Measurements from ENCODE around the gene HSPA2.
"Not testable (repeated sequence)": the region's sequence is repeated elsewhere in the genome, so short reads cannot be mapped to it uniquely, and the experiment has no call there.

Gene HSPA2

DNA sequence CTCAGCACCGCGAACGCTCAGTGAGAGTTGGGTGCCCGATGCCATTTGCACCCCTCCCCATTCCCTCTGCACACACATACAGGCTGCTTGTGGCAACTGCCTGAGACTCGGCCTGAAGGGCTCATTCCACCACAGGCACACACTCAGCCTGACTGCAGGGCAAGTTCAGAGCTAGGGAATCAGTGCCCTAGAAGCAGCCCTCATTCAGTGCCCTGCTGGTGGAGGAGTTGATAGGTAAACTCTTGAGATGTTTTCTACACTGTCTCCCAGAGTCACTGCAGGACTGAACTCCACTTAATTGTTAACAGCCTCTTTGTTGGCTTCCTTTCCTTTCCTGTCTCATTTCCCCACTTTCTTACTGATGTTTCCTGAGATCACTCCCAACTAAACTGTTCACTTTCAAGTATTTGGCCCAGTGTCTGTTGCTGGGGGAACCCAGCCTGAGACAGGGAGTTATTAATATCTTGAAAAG lies 26.1 kb downstream of the HSPA2 start:
- DNase-seq: no peak

DNA sequence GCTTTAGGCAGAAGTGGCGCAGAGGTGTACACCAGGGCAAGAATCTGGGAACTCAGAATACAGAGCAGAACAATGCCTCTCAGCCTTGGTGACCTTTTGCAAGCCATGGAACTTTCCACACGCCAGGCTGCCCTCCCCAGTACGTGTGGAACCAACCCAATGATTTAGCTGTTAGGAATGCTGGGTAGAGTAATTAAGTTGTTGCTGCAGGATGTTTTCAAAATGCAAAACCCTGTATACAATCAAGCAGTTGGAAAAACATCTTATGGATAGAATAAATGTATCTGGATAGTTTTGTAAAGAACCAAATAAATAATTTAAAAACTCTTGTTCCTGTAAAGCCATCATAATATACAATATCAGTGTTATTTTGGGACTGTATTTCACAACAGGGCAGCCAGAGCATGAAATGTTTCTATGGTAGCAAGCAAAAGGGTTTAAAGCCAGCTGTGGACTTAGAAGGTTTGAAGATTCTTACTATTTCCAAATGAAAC lies 28.6 kb downstream of the HSPA2 start:
- DNase-seq: no peak

GRCh38 chr14:64569646-64570045 lies 29.1 kb downstream of the HSPA2 start:
- DNase-seq: not testable (repeated sequence)

- no peak for DNase-seq
Measured at GRCh38 chr14:64572386-64573104, 32.0 kb downstream of the HSPA2 start.

DNA sequence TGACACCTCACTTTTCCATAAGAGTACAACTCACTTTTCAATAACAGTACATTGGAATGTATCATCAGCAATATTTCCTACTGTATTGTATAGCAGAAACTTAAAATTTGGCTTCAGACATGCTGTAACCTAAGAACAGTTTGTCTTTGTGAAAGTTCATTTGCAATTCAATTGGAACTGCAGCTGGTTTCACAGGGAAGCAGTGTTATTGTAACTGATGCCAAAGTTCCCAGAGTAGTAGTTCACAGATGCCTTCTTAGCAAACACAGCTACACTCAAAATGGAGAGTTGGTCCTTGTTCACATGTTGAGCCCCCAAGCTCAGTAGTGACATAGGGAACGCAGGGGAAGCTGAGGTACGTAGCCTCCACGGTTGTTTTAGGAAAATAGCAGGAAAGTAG lies 32.6 kb downstream of the HSPA2 start:
- DNase-seq: no peak

- DNase-seq: no peak
Measured at GRCh38 chr14:64574371-64575107, 34.0 kb downstream of the HSPA2 start.

DNA sequence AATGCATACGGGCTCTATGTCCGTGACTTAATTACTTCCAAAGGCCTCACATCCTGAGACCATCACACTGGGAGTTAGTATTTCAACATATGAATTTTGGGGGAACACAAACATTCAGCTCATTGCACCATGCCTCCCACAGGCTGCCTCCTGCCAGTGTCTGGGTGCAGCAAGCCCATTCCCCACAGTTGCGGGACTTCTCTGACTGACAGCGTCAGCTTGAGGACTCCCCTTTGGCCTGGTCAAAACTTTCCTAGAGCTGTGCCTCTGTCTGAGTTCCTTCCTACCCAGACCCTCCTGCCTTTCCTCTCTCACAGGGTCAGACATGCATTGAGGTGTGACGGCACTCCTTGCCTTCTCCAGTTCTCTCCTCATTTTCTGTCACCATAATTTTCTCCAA lies 36.7 kb downstream of the HSPA2 start:
- DNase-seq: no peak

GRCh38 chr14:64580467-64580866 lies 39.9 kb downstream of the HSPA2 start:
- no peak for DNase-seq

DNA sequence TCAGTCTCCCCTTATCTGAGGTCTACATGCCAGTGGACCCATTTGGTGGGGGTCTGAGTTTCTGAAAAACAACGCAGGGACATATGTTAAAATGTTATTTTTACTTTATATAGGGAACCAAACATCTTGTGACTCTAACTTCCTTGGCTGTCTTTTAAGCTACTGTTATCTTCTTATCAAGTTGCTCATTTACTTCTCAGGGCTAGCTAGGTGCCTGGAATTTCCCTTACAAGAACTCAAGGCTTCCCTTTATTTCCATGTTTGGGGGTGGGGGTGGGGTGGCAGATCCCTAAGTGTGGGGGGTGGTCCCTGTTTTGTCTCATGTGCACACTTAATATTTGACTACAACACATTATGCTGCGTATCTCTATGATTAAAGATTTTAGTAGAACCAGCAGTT lies 40.8 kb downstream of the HSPA2 start:
- no peak for DNase-seq

GRCh38 chr14:64581817-64582216 lies 41.3 kb downstream of the HSPA2 start:
- no peak for DNase-seq

GRCh38 chr14:64584190-64584589 lies 43.6 kb downstream of the HSPA2 start:
- no peak for DNase-seq

DNA sequence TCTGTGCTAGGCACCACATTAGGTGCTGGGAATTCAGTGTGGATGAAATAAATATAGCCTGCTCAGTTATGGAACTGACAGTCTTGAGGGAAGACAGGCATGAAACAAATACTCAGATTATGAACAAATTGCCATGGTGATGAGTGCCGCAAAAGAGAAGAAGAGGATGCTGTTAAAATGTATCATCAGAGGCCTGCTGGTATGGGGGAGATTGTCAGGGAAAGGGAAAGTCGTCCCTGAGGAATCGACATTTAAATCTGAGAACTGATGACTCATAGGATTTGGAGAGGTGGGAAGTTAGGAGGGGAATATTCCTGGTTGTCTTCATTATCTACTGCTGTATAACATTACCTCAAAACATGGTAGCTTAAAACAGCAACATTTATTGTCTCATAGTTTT lies 51.3 kb downstream of the HSPA2 start:
- no peak for DNase-seq

Data from activated CD4-positive, alpha-beta T cell treated with anti-CD3 and anti-CD28 coated beads for 48 hours (primary cell).